ENCODE data around the gene CYTH3.

DNA sequence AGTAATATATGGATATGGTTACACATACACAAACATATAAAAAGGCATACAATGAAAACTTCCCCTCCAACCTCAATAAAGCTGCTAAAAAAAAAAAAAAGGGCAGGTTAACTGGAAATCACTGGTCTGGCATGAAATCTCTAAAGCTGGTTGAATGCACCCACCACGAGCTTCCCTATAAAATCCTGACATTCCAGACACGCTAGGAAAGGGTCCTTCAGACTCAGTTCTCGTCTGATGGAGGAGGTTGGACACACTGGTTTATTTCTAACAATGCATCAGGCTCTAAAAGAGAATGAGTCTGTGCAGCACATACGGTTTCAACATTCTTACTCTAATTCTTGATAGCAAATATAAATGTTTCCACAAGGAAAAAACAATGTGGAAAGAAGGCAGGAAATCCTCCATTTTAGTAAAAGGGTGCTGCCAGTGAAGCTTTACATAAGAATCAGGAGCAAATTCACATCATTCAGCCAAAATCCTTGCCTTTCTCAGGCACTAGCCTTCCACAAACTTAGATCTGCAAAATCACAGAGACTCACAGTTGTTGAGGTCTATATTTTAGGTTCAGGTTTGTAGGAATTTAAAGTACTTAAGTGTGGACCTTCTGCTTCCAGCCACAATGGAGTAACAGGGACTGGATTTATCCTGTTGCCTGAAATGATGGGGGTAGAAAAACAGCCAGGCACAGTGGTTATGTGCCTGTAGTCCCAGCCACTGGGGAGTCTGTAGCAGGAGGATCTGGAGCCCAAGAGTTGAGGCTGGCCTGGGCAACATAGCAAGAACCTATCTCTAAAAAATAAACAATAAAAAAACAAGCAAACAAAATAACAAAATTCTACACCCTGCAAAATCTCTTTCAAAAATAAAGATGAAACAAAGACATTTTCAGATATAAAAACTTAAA lies 73.5 kb downstream of the CYTH3 start:
- TF ChIP-seq, protein P1, sequence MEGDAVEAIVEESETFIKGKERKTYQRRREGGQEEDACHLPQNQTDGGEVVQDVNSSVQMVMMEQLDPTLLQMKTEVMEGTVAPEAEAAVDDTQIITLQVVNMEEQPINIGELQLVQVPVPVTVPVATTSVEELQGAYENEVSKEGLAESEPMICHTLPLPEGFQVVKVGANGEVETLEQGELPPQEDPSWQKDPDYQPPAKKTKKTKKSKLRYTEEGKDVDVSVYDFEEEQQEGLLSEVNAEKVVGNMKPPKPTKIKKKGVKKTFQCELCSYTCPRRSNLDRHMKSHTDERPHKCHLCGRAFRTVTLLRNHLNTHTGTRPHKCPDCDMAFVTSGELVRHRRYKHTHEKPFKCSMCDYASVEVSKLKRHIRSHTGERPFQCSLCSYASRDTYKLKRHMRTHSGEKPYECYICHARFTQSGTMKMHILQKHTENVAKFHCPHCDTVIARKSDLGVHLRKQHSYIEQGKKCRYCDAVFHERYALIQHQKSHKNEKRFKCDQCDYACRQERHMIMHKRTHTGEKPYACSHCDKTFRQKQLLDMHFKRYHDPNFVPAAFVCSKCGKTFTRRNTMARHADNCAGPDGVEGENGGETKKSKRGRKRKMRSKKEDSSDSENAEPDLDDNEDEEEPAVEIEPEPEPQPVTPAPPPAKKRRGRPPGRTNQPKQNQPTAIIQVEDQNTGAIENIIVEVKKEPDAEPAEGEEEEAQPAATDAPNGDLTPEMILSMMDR (IDR thresholded peaks at IDR 0.05): no peak
- no peak for TF ChIP-seq POLR2A (IDR thresholded peaks at IDR 0.05)
